Cardiac muscle cell (in vitro differentiated cells and primary cell): Measurements from ENCODE around the gene CLCA1. TPM values are rescaled to one million over a fixed set of nuclear protein-coding genes. Genes with fewer than 3 reads are reported as not detected.
A peak's percentile ranks its signal among the peaks of the same experiment; 100 is the strongest.

ENCODE experiments used
- DNase-seq, 2 donors: peaks; one replicate each; pipeline versions ENCODE4 v3.0.0 to v3.0.0-alpha.2; 2010 to 2017; ENCODE audit warnings: low read depth in 1 of 2, low spot score in 1 of 2
- H3K27ac ChIP-seq: fragments of 200-600 bp; sonication (generic); 2 replicates; pipeline ENCODE4 v1.5.1; 2016
- H3K27me3 ChIP-seq: fragments of 200-600 bp; sonication (generic); 2 replicates; pipeline ENCODE4 v1.6.0; 2016; ENCODE audit warnings: control low read depth
- H3K36me3 ChIP-seq: fragments of 200-600 bp; sonication (generic); 2 replicates; pipeline ENCODE4 v1.5.1; 2016; ENCODE audit warnings: control low read depth
- H3K4me1 ChIP-seq: fragments of 200-600 bp; sonication (generic); 2 replicates; pipeline ENCODE4 v1.8.1; 2017; ENCODE audit warnings: low read depth, mild to moderate bottlenecking, mixed run types
- H3K4me3 ChIP-seq: fragments of 200-600 bp; sonication (generic); 2 replicates; pipeline ENCODE4 v1.5.1; 2016; ENCODE audit warnings: mild to moderate bottlenecking
- H3K9me3 ChIP-seq: fragments of 200-600 bp; sonication (generic); 2 replicates; pipeline ENCODE4 v1.5.1; 2017; ENCODE audit warnings: low read depth, mild to moderate bottlenecking, control low read depth
- polyA plus RNA-seq: library from polyadenylated mRNA; unstranded; fragments of >200 nt; fragmentation: Nextera tagmentation; extraction: Ambion mirVana; gene quantifications from 2 replicates; pipeline ENCODE4 v1.2.1, GENCODE V29; 2016
- total RNA-seq: library from RNA; depleted of rRNA; stranded (reverse); fragments of >200 nt; gene quantifications from 2 replicates; pipeline ENCODE4 v1.2.3, GENCODE V29; 2016
- TF ChIP-seq, protein P1 (sequence below): IDR thresholded peaks from 2 replicates; pipeline ENCODE4 v1.5.1; 2012; ENCODE audit warnings: low read depth, mild to moderate bottlenecking, low read length

The CLCA1 gene
- total and polyA plus RNA-seq, 2 experiments from 2014 or later: not detected

DNA sequence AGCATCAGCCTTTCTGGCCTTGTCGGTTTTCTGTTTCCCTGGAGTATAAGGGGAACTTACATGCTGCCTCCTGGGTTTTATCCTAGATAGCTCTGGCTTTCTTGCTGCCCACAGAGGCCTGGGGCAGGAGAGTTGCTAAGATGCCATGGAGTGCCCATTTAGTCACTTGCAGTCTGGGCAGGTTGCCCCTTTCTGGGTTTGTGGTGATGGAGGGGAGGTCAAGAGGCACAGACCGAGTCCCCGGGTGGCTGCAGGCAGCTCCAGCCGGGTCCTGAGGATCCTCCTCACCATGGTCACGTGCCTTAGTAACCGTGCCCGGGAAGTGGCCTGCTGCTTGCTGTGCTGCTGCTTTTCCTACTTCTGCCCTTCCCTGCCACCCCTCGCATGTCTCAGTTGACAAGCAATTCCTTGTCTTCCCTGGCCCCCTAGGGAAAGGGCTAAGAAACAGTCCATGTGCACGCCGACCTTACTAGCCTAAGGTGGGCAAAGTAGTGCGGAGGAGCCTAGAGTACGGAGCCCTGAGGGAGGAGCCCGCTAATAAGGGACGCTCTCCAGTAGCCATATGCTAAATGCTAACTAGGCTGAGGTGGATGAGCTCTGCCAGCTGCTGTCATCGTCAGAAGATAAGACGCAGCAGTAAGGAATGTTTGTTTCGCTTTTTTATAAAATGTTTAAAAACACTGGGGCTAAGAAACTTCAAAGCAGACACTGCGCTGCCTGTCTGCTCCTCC is 34.8 kb downstream of the CLCA1 start:
- H3K4me1 ChIP-seq: peaks cover 18% of the 10 kb centered on the region
- peak in 1 of 2 donors; percentile 67 for DNase-seq
- H3K27me3 ChIP-seq: no peaks in the 10 kb centered on the region
- TF ChIP-seq, protein P1, sequence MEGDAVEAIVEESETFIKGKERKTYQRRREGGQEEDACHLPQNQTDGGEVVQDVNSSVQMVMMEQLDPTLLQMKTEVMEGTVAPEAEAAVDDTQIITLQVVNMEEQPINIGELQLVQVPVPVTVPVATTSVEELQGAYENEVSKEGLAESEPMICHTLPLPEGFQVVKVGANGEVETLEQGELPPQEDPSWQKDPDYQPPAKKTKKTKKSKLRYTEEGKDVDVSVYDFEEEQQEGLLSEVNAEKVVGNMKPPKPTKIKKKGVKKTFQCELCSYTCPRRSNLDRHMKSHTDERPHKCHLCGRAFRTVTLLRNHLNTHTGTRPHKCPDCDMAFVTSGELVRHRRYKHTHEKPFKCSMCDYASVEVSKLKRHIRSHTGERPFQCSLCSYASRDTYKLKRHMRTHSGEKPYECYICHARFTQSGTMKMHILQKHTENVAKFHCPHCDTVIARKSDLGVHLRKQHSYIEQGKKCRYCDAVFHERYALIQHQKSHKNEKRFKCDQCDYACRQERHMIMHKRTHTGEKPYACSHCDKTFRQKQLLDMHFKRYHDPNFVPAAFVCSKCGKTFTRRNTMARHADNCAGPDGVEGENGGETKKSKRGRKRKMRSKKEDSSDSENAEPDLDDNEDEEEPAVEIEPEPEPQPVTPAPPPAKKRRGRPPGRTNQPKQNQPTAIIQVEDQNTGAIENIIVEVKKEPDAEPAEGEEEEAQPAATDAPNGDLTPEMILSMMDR: no peak
- H3K27ac ChIP-seq: peak overlapping the region; percentile 67
- H3K36me3 ChIP-seq: no peaks in the 10 kb centered on the region
- no peak overlapping the region for H3K4me3 ChIP-seq
- no peaks in the 10 kb centered on the region for H3K9me3 ChIP-seq

DNA sequence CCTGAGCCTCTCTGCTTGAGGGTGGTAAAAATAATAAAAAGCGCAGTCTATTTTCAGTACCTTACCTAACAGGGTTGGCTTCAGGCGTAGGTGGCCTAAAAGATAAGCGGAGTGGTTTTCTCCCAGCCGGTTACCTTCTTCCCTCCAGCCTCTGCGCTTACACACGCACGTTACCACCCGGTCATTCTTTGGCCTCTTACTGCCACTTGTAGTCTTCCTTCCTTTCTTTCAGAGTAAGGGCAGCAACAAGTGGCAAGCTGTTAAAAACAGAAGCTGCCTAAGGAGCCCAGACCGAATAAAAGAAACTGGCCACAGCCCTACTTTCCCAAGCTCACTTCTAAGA is 35.4 kb downstream of the CLCA1 start:
- Histone ChIP-seq H3K27me3 (no peaks in the 10 kb centered on the region), H3K4me3 (no peak overlapping the region), H3K36me3 (no peaks in the 10 kb centered on the region), H3K27ac (peak overlapping the region; percentile 67), H3K9me3 (no peaks in the 10 kb centered on the region), H3K4me1 (peaks cover 18% of the 10 kb centered on the region)
- TF ChIP-seq, protein P1: no peak
- DNase-seq: peak in 1 of 2 donors; percentile 63

DNA sequence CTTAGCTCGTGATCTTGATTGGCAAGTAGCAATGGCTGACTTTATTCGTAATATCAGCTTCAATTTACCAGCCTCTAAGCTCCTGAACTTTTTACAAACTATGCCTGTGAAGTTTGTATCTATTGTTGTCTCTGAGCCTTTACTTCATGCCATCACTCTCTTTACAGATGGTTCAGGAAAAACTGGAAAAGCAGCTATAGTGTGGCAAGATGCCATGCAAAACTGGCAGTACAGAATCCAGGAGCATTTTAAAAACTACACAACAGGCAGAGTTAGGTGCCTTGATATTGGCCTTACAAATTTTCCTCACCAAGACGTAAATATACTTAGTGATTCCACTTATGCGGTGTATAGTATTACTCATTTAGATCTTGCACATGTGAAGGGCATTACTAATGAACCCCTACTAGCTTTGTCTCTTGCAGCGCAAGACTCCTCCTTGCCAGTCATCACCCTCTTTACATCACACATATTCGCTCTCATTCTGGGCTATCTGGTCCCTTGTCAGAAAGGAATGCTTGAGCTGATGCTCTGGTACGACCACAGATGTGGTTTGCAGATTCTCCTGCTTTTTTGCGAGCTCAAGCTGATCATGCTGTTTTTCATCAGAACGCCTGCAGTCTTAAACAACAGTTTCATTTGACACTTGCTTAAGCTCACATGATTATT is 36.3 kb downstream of the CLCA1 start:
- Histone ChIP-seq H3K27ac (peak overlapping the region; percentile 67), H3K4me3 (no peak overlapping the region), H3K36me3 (no peaks in the 10 kb centered on the region), H3K27me3 (no peaks in the 10 kb centered on the region), H3K4me1 (peaks cover 18% of the 10 kb centered on the region), H3K9me3 (no peaks in the 10 kb centered on the region)
- TF ChIP-seq, protein P1: no peak
- peak in 1 of 2 donors; percentile 85 for DNase-seq

DNA sequence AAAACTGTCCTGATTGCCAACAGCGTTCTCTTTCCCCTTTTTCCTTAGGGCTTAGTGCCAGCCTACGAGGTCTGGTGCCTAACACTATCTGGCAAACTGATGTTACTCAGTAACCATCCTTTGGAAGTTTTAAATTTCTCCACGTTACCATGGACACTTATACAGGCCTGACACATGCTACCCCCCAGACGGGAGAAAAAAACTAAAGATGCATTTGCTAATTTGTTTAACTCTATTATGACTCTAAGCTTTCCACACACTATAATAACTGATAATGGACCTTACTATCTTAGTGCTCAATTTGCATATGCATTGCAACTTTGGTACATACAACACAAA is 36.8 kb downstream of the CLCA1 start:
- TF ChIP-seq, protein P1: no peak
- no peaks in the 10 kb centered on the region for H3K36me3 ChIP-seq

DNA sequence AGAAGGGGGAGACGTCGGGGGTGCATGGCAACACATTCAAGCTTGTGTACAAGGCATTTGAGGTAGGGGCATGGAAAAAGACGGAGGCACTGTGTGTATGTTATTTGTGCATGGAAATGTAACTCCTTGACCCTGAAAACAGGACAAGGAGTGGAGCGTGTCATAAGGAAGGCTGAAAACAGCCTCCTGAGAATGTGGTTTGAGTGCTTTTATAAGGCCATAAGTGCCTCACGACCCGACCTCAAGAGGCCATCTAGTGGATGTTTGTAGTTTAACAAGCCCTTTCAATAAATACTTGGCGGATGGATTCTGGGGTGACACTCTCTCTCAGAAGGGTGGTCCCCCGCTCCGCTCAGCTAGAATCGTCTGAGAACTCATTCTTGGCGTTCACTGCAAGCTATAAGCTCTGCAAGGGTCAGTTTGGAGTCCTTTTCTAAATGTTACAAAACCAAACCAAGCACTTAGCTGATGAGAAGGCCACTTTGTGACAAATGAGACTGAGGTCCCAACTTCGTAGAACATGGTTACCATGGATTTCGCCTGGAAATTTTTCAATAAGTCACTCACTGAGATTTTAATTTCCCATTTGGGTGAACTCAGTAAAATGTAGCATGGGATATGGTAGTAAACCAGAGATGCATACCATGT is 39.3 kb downstream of the CLCA1 start:
- Histone ChIP-seq H3K27ac (no peak overlapping the region), H3K4me1 (peaks cover 18% of the 10 kb centered on the region), H3K27me3 (no peaks in the 10 kb centered on the region), H3K36me3 (no peaks in the 10 kb centered on the region), H3K4me3 (no peak overlapping the region), H3K9me3 (no peaks in the 10 kb centered on the region)
- peak; percentile 36 to 70 for DNase-seq
- TF ChIP-seq, protein P1: peak; percentile 55

More for the DNA sequence above, 36.8 kb downstream of the CLCA1 start:
- peaks cover 18% of the 10 kb centered on the region for H3K4me1 ChIP-seq
- H3K27me3 ChIP-seq: no peaks in the 10 kb centered on the region
- DNase-seq: no peak
- H3K9me3 ChIP-seq: no peaks in the 10 kb centered on the region
- H3K4me3 ChIP-seq: no peak overlapping the region
- no peak overlapping the region for H3K27ac ChIP-seq
